ENCODE results near the gene CCDC175.

GRCh38 chr14:59570122-59570521, 6.5 kb downstream of the CCDC175 start:
- TF ChIP-seq CTCF (IDR thresholded peaks at IDR 0.05; ENCODE audit: low read length) (peak; percentile 20; the same call in 1 of the 2 replicates), EZH2 (IDR thresholded peaks at IDR 0.05; ENCODE audit: borderline replicate concordance, low read length) (no peak)
